HEK293 (cell line): ENCODE measurements around the gene LAMTOR3.

Experiments used
- CTCF ChIA-PET: fragments of 350-600 bp; formaldehyde crosslinking; extraction: SDS; loops from one replicate; lab custom pipeline; 2021; ENCODE audit warnings: antibody characterized with exemption; lab: Yijun Ruan, JAX
- POLR2A ChIA-PET: fragments of 300-600 bp; formaldehyde crosslinking; extraction: SDS; loops from one replicate; lab custom pipeline; 2020; ENCODE audit warnings: antibody characterized with exemption, inconsistent platforms; lab: Yijun Ruan, JAX
- H3K27ac ChIP-seq: fragments of 200-500 bp; sonication (Bioruptor generic); 2 replicates; pipeline ENCODE4 v1.5.1; 2014; ENCODE audit warnings: low read depth, low read length, control low read depth, inconsistent platforms; ENCODE audit errors: extremely low read depth
- H3K36me3 ChIP-seq, 2 experiments: fragments of 200-500 bp in 1 of 2; sonication (Bioruptor generic) in 1 of 2; 1 replicate in 1 of 2; 2 replicates in 1 of 2; pipeline ENCODE4 v1.5.1; 2014 to 2017; ENCODE audit warnings: inconsistent platforms in 2 of 2, low read length in 2 of 2; ENCODE audit not compliant: control insufficient read depth in 2 of 2, insufficient read depth in 1 of 2
- H3K4me1 ChIP-seq: fragments of 200-500 bp; sonication (Bioruptor generic); 2 replicates; pipeline ENCODE4 v1.5.1; 2014; ENCODE audit warnings: mild to moderate bottlenecking, low read length, inconsistent platforms; ENCODE audit not compliant: control insufficient read depth, insufficient read depth
- H3K4me3 ChIP-seq: 2 replicates; pipeline ENCODE4 v1.5.1; 2011; ENCODE audit warnings: low read depth, mild to moderate bottlenecking, control low read depth, low read length, moderate library complexity
- H3K9me3 ChIP-seq: fragments of 200-500 bp; sonication (Bioruptor generic); 2 replicates; pipeline ENCODE4 v1.5.1; 2014; ENCODE audit warnings: low read depth, low read length, inconsistent platforms; ENCODE audit not compliant: control insufficient read depth, insufficient read depth
- CTCF ChIP-seq: fragments of 450-650 bp; formaldehyde crosslinking; IDR thresholded peaks from 2 replicates; pipeline ENCODE4 v1.5.1; 2016; ENCODE audit warnings: missing biosample characterization, missing genetic modification characterization
- EGR2 ChIP-seq: fragments of 450-650 bp; formaldehyde crosslinking; IDR thresholded peaks from 2 replicates; pipeline ENCODE4 v1.5.1; 2016; ENCODE audit warnings: low read depth, missing biosample characterization, missing genetic modification characterization
- GLI2 ChIP-seq: fragments of 450-650 bp; formaldehyde crosslinking; IDR thresholded peaks from 2 replicates; pipeline ENCODE4; 2017; ENCODE audit warnings: missing biosample characterization, missing genetic modification characterization, low read depth, borderline replicate concordance
- HOXC10 ChIP-seq: sonication (generic); formaldehyde crosslinking; IDR thresholded peaks from 2 replicates; pipeline ENCODE4 v1.8.1; 2023; ENCODE audit warnings: mild to moderate bottlenecking, missing genetic modification reagents
- HOXD13 ChIP-seq: sonication (generic); formaldehyde crosslinking; IDR thresholded peaks from 2 replicates; pipeline ENCODE4 v1.8.0; 2022; ENCODE audit warnings: missing genetic modification reagents, borderline replicate concordance
- OSR2 ChIP-seq: fragments of 450-650 bp; formaldehyde crosslinking; IDR thresholded peaks from 2 replicates; pipeline ENCODE4 v1.5.1; 2016; ENCODE audit warnings: missing biosample characterization, missing genetic modification characterization
- PRDM1 ChIP-seq: fragments of 450-650 bp; formaldehyde crosslinking; IDR thresholded peaks from 2 replicates; pipeline ENCODE4; 2016; ENCODE audit warnings: missing biosample characterization, missing genetic modification characterization
- YY2 ChIP-seq: fragments of 450-650 bp; formaldehyde crosslinking; IDR thresholded peaks from 2 replicates; pipeline ENCODE4 v1.5.1; 2016; ENCODE audit warnings: missing biosample characterization, missing genetic modification characterization
- ZBTB17 ChIP-seq: fragments of 450-650 bp; formaldehyde crosslinking; IDR thresholded peaks from 2 replicates; pipeline ENCODE4 v1.5.1; 2016; ENCODE audit warnings: missing biosample characterization, missing genetic modification characterization
- ZBTB26 ChIP-seq: fragments of 450-650 bp; formaldehyde crosslinking; optimal IDR thresholded peaks from 2 replicates; pipeline ENCODE3; 2016; ENCODE audit warnings: missing biosample characterization, mild to moderate bottlenecking, missing genetic modification characterization
- ZBTB7A ChIP-seq: fragments of 450-650 bp; formaldehyde crosslinking; IDR thresholded peaks from 2 replicates; pipeline ENCODE4 v1.5.1; 2016; ENCODE audit warnings: low read depth, missing biosample characterization, missing genetic modification characterization
- ZEB2 ChIP-seq: fragments of 450-650 bp; formaldehyde crosslinking; IDR thresholded peaks from 2 replicates; pipeline ENCODE4 v1.5.1; 2016; ENCODE audit warnings: missing biosample characterization, missing genetic modification characterization
- ZNF146 ChIP-seq: fragments of 450-650 bp; formaldehyde crosslinking; IDR thresholded peaks from 2 replicates; pipeline ENCODE4 v1.5.1; 2016; ENCODE audit warnings: missing biosample characterization, missing genetic modification characterization
- ZNF155 ChIP-seq: fragments of 450-650 bp; formaldehyde crosslinking; IDR thresholded peaks from 2 replicates; pipeline ENCODE4 v1.5.1; 2016; ENCODE audit warnings: missing biosample characterization, missing genetic modification characterization
- ZNF184 ChIP-seq: fragments of 450-650 bp; IDR thresholded peaks from 2 replicates; pipeline ENCODE4 v1.5.1; 2018; ENCODE audit warnings: missing biosample characterization, mild to moderate bottlenecking, missing genetic modification characterization
- ZNF202 ChIP-seq: fragments of 450-650 bp; formaldehyde crosslinking; IDR thresholded peaks from 2 replicates; pipeline ENCODE4 v1.5.1; 2016; ENCODE audit warnings: missing biosample characterization, missing genetic modification characterization, borderline replicate concordance
- ZNF280C ChIP-seq: fragments of 450-650 bp; formaldehyde crosslinking; IDR thresholded peaks from 2 replicates; pipeline ENCODE4 v1.5.1; 2016; ENCODE audit warnings: missing biosample characterization, missing genetic modification characterization
- ZNF350 ChIP-seq: fragments of 450-650 bp; formaldehyde crosslinking; IDR thresholded peaks from 2 replicates; pipeline ENCODE4 v1.5.0; 2017; ENCODE audit warnings: missing biosample characterization, mild to moderate bottlenecking, missing genetic modification characterization
- ZNF518A ChIP-seq: fragments of 450-650 bp; formaldehyde crosslinking; conservative IDR thresholded peaks from 2 replicates; pipeline ENCODE4 v1.5.1; 2016; ENCODE audit warnings: low read depth, missing biosample characterization, missing genetic modification characterization
- ZNF529 ChIP-seq: fragments of 450-650 bp; formaldehyde crosslinking; IDR thresholded peaks from 2 replicates; pipeline ENCODE4 v1.5.1; 2017; ENCODE audit warnings: missing genetic modification characterization, missing biosample characterization; ENCODE audit not compliant: insufficient replicate concordance
- ZNF555 ChIP-seq: fragments of 450-650 bp; formaldehyde crosslinking; conservative IDR thresholded peaks from 2 replicates; pipeline ENCODE4 v1.5.1; 2017; ENCODE audit warnings: missing biosample characterization, mild to moderate bottlenecking, missing genetic modification characterization, inconsistent platforms
- ZNF560 ChIP-seq: fragments of 450-650 bp; formaldehyde crosslinking; IDR thresholded peaks from 2 replicates; pipeline ENCODE4 v1.5.1; 2017; ENCODE audit warnings: missing biosample characterization, missing genetic modification characterization, borderline replicate concordance
- ZNF580 ChIP-seq: fragments of 450-650 bp; formaldehyde crosslinking; IDR thresholded peaks from 2 replicates; pipeline ENCODE4 v1.5.1; 2016; ENCODE audit warnings: missing biosample characterization, missing genetic modification characterization
- ZNF610 ChIP-seq: fragments of 450-650 bp; formaldehyde crosslinking; IDR thresholded peaks from 2 replicates; pipeline ENCODE4 v1.5.1; 2016; ENCODE audit warnings: missing biosample characterization, missing genetic modification characterization, borderline replicate concordance
- ZNF623 ChIP-seq: fragments of 450-650 bp; formaldehyde crosslinking; IDR thresholded peaks from 2 replicates; pipeline ENCODE4 v1.5.1; 2016; ENCODE audit warnings: missing biosample characterization, missing genetic modification characterization
- ZNF776 ChIP-seq: fragments of 450-650 bp; formaldehyde crosslinking; IDR thresholded peaks from 2 replicates; pipeline ENCODE4 v1.5.0; 2017; ENCODE audit warnings: missing biosample characterization, missing genetic modification characterization, borderline replicate concordance

Gene LAMTOR3

GRCh38 chr4:99844048-99844447, 50.2 kb downstream of the LAMTOR3 start:
- H3K4me1 ChIP-seq = no peaks in the 10 kb centered on the region
- TF ChIP-seq YY2 (tag by site-specific recombination) = no peak
- no peak for TF ChIP-seq ZNF202 (tag by site-specific recombination)
- TF ChIP-seq CTCF (tag by site-specific recombination) = no peak
- no peak for TF ChIP-seq ZNF776 (tag by site-specific recombination)
- no peak for TF ChIP-seq OSR2 (tag by site-specific recombination)
- TF ChIP-seq PRDM1 (tag by site-specific recombination) = no peak
- TF ChIP-seq ZNF529 = no peak
- TF ChIP-seq EGR2 (tag by site-specific recombination) = no peak
- no peak for TF ChIP-seq ZNF184 (tag by site-specific recombination)
- TF ChIP-seq ZNF146 (tag by site-specific recombination) = no peak
- TF ChIP-seq GLI2 (tag by site-specific recombination) = no peak
- TF ChIP-seq ZNF350 (tag by site-specific recombination) = no peak
- TF ChIP-seq, all 188 proteins: peak for 0
- no peak overlapping the region for H3K4me3 ChIP-seq
- H3K36me3 ChIP-seq = no peaks in the 10 kb centered on the region
- ChIA-PET CTCF (no interaction called here), POLR2A (no interaction called here)
- no peak overlapping the region for H3K27ac ChIP-seq
- H3K9me3 ChIP-seq = no peaks in the 10 kb centered on the region

- Histone ChIP-seq H3K4me1 (no peaks in the 10 kb centered on the region), H3K27ac (no peak overlapping the region), H3K9me3 (no peaks in the 10 kb centered on the region), H3K4me3 (no peak overlapping the region), H3K36me3 (no peaks in the 10 kb centered on the region)
- CTCF ChIA-PET = no interaction called here
- POLR2A ChIA-PET = no interaction called here
- TF ChIP-seq HOXD13 (CRISPR knock-in tag) (no peak), ZBTB17 (tag by site-specific recombination) (no peak), ZNF155 (no peak), ZNF555 (tag by site-specific recombination) (no peak), ZEB2 (no peak), ZNF518A (tag by site-specific recombination) (no peak), ZBTB26 (no peak), GLI2 (tag by site-specific recombination) (no peak), ZBTB7A (tag by site-specific recombination) (no peak), ZNF560 (no peak), ZNF580 (tag by site-specific recombination) (no peak), OSR2 (tag by site-specific recombination) (no peak), ZNF529 (no peak), ZNF623 (tag by site-specific recombination) (no peak), ZNF280C (tag by site-specific recombination) (no peak), ZNF610 (tag by site-specific recombination) (no peak), HOXC10 (no peak)
These were observed 50.8 kb downstream of the LAMTOR3 start for GRCh38 chr4:99843413-99843812.
